Neural progenitor cell (in vitro differentiated cells): ENCODE data around the gene AGAP3. TPM values are rescaled to one million over a fixed set of nuclear protein-coding genes. Genes with fewer than 3 reads are reported as not detected.
A peak's percentile ranks its signal among the peaks of the same experiment; 100 is the strongest.

ENCODE experiments used
- DNase-seq: peaks from one replicate; pipeline ENCODE4 v3.0.0-alpha.2; 2016; ENCODE audit warnings: low spot score
- H2AFZ ChIP-seq: fragments of 200-600 bp; sonication (generic); replicated peaks from 2 replicates; pipeline ENCODE4 v1.6.1; 2016; ENCODE audit warnings: antibody characterized with exemption
- H3F3A ChIP-seq: fragments of 200-600 bp; sonication (generic); 2 replicates; pipeline ENCODE4 v1.6.1; 2016; ENCODE audit warnings: antibody characterized with exemption, low read depth
- H3K27ac ChIP-seq: fragments of 200-600 bp; sonication (generic); 2 replicates; pipeline ENCODE4 v1.5.1; 2016; ENCODE audit warnings: mild to moderate bottlenecking
- H3K27me3 ChIP-seq: fragments of 200-600 bp; sonication (generic); 2 replicates; pipeline ENCODE4 v1.6.1; 2016; ENCODE audit warnings: mild to moderate bottlenecking, moderate library complexity
- H3K36me3 ChIP-seq: fragments of 200-600 bp; sonication (generic); 2 replicates; pipeline ENCODE4 v1.5.1; 2016
- H3K4me1 ChIP-seq: fragments of 200-600 bp; sonication (generic); 2 replicates; pipeline ENCODE4 v1.6.1; 2016; ENCODE audit warnings: mixed run types
- H3K4me2 ChIP-seq: fragments of 200-600 bp; sonication (generic); 2 replicates; pipeline ENCODE4 v1.6.1; 2016
- H3K4me3 ChIP-seq: fragments of 200-600 bp; sonication (generic); 2 replicates; pipeline ENCODE4 v1.5.1; 2016
- H3K79me2 ChIP-seq: fragments of 200-600 bp; sonication (generic); 2 replicates; pipeline ENCODE4 v1.6.1; 2016; ENCODE audit warnings: low read depth
- H3K9ac ChIP-seq: fragments of 200-600 bp; sonication (generic); 2 replicates; pipeline ENCODE4 v1.6.1; 2016
- H3K9me3 ChIP-seq: fragments of 200-600 bp; sonication (generic); 2 replicates; pipeline ENCODE4 v1.5.1; 2016; ENCODE audit warnings: low read depth
- H4K20me1 ChIP-seq: fragments of 200-600 bp; sonication (generic); 2 replicates; pipeline ENCODE4 v1.6.1; 2016; ENCODE audit warnings: low read depth
- H3K27ac Mint-ChIP-seq: 3 replicates; pipeline ENCODE4 v1.8.0; 2021; ENCODE audit warnings: mixed read lengths
- H3K27me3 Mint-ChIP-seq: 2 replicates; pipeline ENCODE4 v1.8.0; 2022; ENCODE audit warnings: low read depth, mild to moderate bottlenecking, inconsistent platforms, moderate library complexity, mixed read lengths; ENCODE audit not compliant: insufficient read depth
- H3K36me3 Mint-ChIP-seq: 3 replicates; pipeline ENCODE4 v1.8.0; 2021; ENCODE audit warnings: mixed read lengths
- H3K4me1 Mint-ChIP-seq: 3 replicates; pipeline ENCODE4 v1.8.0; 2021; ENCODE audit warnings: mixed read lengths
- H3K4me3 Mint-ChIP-seq: 3 replicates; pipeline ENCODE4 v1.8.0; 2021; ENCODE audit warnings: mild to moderate bottlenecking, moderate library complexity, mixed read lengths
- H3K9me3 Mint-ChIP-seq: 3 replicates; pipeline ENCODE4 v1.8.0; 2020; ENCODE audit warnings: mixed read lengths
- CTCF ChIP-seq: fragments of 200-600 bp; sonication (generic); IDR thresholded peaks from 2 replicates; pipeline ENCODE4 v1.5.1; 2017; ENCODE audit warnings: antibody characterized with exemption, mild to moderate bottlenecking
- EZH2 ChIP-seq: fragments of 200-600 bp; sonication (generic); IDR thresholded peaks from 2 replicates; pipeline ENCODE4 v1.6.1; 2017; ENCODE audit warnings: antibody characterized with exemption, mild to moderate bottlenecking, moderate library complexity
- EZH2phosphoT487 ChIP-seq: fragments of 200-600 bp; sonication (generic); IDR thresholded peaks from 2 replicates; pipeline ENCODE4 v1.6.1; 2017; ENCODE audit warnings: antibody characterized with exemption
- total RNA-seq: library from RNA; depleted of rRNA; stranded (reverse); fragments of >200 nt; gene quantifications from 2 replicates; pipeline ENCODE4 v1.2.3, GENCODE V29; 2015; ENCODE audit warnings: low replicate concordance

Gene AGAP3
- total RNA-seq = 38.9 and 73.0 TPM in 2 replicates

- Mint-ChIP-seq H3K9me3 (no peaks in the 10 kb centered on the region), H3K4me3 (peak within 1 kb of the TSS; percentile 94), H3K27ac (peak within 1 kb of the TSS; percentile 86), H3K27me3 (peaks cover 18% of the 10 kb centered on the region), H3K36me3 (peaks cover 2% of the 10 kb centered on the region), H3K4me1 (peaks cover 42% of the 10 kb centered on the region)
- Histone ChIP-seq H3K27ac (peak within 1 kb of the TSS; percentile 21), H3K4me3 (peak within 1 kb of the TSS; percentile 88), H3K4me2 (peak within 1 kb of the TSS; percentile 97), H4K20me1 (peaks cover 46% of the 10 kb centered on the region), H3K27me3 (peaks cover 21% of the 10 kb centered on the region), H3K79me2 (peaks cover 51% of the 10 kb centered on the region), H3K9me3 (no peaks in the 10 kb centered on the region), H3K36me3 (no peaks in the 10 kb centered on the region), H3F3A (peaks cover 64% of the 10 kb centered on the region), H3K9ac (peak within 1 kb of the TSS; percentile 7), H3K4me1 (peaks cover 46% of the 10 kb centered on the region), H2AFZ (peak within 1 kb of the TSS; percentile 74)
- DNase-seq = peak; percentile 95
- no peak for TF ChIP-seq EZH2phosphoT487
Measured at GRCh38 chr7:151085691-151086620, at the start of gene AGAP3. Gene AGAP3 (plus strand): TSS chr7:151086475. CDS start chr7:151086742, 267 bp downstream.

- Histone ChIP-seq H3K27ac (no peak overlapping the region), H3K4me1 (no peaks in the 10 kb centered on the region), H3K27me3 (no peaks in the 10 kb centered on the region), H3K4me3 (no peak overlapping the region), H3K4me2 (no peak overlapping the region), H3K9ac (no peak overlapping the region), H2AFZ (no peak overlapping the region), H3F3A (no peaks in the 10 kb centered on the region), H3K36me3 (no peaks in the 10 kb centered on the region), H3K9me3 (no peaks in the 10 kb centered on the region), H4K20me1 (no peaks in the 10 kb centered on the region), H3K79me2 (no peaks in the 10 kb centered on the region)
- H3K9me3 Mint-ChIP-seq = no peaks in the 10 kb centered on the region
- H3K4me1 Mint-ChIP-seq = peaks cover 9% of the 10 kb centered on the region
- H3K4me3 Mint-ChIP-seq = no peak overlapping the region
- H3K27me3 Mint-ChIP-seq = peaks cover 2% of the 10 kb centered on the region
- no peaks in the 10 kb centered on the region for H3K36me3 Mint-ChIP-seq
- no peak for DNase-seq
- H3K27ac Mint-ChIP-seq = peak overlapping the region; percentile 83
- no peak for TF ChIP-seq EZH2phosphoT487
- TF ChIP-seq EZH2 = no peak
- TF ChIP-seq CTCF = no peak
Measured at GRCh38 chr7:151038951-151039849, 47.1 kb upstream of the AGAP3 start.

- Histone ChIP-seq H3K79me2 (no peaks in the 10 kb centered on the region), H3K27ac (no peak overlapping the region), H3F3A (no peaks in the 10 kb centered on the region), H4K20me1 (no peaks in the 10 kb centered on the region), H3K27me3 (no peaks in the 10 kb centered on the region), H3K9ac (no peak overlapping the region), H3K36me3 (no peaks in the 10 kb centered on the region), H2AFZ (no peak overlapping the region), H3K4me2 (no peak overlapping the region), H3K9me3 (no peaks in the 10 kb centered on the region), H3K4me1 (no peaks in the 10 kb centered on the region), H3K4me3 (no peak overlapping the region)
- Mint-ChIP-seq H3K4me1 (peaks cover 9% of the 10 kb centered on the region), H3K27ac (peak overlapping the region; percentile 22), H3K9me3 (no peaks in the 10 kb centered on the region), H3K36me3 (no peaks in the 10 kb centered on the region), H3K27me3 (peaks cover 2% of the 10 kb centered on the region), H3K4me3 (no peak overlapping the region)
- DNase-seq = no peak
- TF ChIP-seq CTCF = no peak
- no peak for TF ChIP-seq EZH2phosphoT487
- TF ChIP-seq EZH2 = no peak
Measured at GRCh38 chr7:151039850-151040548, 46.3 kb upstream of the AGAP3 start.
